HG02885 (cell line): ENCODE results near the gene MYL7.
"Not testable (repeated sequence)": the region's sequence is repeated elsewhere in the genome, so short reads cannot be mapped to it uniquely, and the experiment has no call there.

Source experiments
- ATAC-seq: cut with Tn5 transposase; IDR thresholded peaks from one replicate; pipeline ENCODE4 v1.9.1; 2021; ENCODE audit warnings: mild to moderate bottlenecking; ENCODE audit not compliant: unreplicated experiment, poor library complexity

The MYL7 gene

DNA sequence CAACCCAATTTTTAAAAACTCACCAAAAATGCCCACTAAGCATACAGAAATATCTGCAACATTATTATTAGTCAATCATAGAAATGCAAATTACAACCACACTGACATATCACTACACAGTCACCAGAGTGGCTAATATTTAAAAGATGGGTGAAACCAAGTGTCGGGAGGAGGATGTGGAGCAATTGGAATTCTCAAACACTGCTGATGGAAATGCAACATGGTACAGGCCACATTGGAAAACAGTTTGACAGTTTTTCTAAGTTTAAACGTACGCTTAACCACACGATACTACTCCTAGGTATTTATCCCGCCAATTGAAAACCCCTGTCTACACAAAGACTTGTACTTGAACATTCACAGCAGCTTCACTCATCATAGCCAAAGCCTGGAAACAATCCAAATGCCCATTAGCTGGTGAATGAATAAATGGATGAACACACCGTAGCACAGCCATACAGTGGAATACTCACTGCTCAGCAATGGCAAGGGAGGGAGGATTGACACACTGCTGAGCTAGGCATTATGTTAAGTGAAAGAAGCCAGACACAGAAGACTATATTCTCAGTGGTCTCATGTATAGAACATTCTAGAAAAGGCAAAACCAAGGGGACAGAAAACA lies 31.8 kb upstream of the MYL7 start:
- ATAC-seq: no peak

GRCh38 chr7:44172352-44172751 lies 31.2 kb upstream of the MYL7 start:
- no peak for ATAC-seq

GRCh38 chr7:44171901-44172300 lies 30.8 kb upstream of the MYL7 start:
- not testable (repeated sequence) for ATAC-seq

- no peak for ATAC-seq
Measured at GRCh38 chr7:44167920-44168319, 26.8 kb upstream of the MYL7 start.

DNA sequence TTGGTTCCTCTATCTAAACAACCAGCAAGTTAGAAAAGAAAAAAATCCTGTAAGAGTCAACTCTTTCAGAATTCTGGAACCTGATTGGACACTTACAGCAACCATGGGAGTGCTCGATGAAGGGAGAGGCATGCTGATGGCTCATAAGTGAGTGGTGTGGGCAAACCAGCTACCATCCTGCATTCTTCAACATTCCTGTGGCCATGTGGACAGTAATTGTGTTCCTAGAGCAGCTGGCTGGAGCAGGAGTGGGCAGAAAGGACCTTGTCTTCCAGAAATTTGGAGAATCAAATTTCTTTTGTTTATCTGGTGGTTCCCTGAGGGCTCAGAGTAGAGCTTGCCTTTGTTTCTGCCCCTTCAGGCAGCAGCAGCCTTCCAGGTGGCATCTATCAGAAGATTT lies 22.5 kb upstream of the MYL7 start:
- ATAC-seq: no peak

GRCh38 chr7:44162785-44163395 lies 21.8 kb upstream of the MYL7 start:
- ATAC-seq: no peak

- ATAC-seq: no peak
Measured at GRCh38 chr7:44162179-44162578, 21.0 kb upstream of the MYL7 start.

DNA sequence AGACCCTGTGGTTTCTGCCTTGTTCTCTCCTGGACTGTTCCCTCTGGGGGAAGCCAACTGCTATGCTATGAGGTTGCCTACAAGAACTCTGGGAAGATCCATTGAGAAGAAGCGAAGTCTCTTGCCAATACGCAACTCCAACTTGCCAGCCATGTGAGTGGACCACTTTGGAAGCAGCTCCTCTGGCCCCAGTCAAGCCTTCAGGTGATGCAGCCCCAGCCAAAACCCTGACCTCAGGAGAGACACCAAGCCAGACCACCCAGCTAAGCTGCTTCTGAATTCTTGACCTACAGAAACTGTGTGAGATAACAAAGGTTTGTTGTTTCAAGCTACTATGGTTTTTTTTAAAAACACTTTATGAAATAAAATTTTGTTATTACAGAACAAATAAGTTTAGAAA lies 20.2 kb upstream of the MYL7 start:
- ATAC-seq: no peak

DNA sequence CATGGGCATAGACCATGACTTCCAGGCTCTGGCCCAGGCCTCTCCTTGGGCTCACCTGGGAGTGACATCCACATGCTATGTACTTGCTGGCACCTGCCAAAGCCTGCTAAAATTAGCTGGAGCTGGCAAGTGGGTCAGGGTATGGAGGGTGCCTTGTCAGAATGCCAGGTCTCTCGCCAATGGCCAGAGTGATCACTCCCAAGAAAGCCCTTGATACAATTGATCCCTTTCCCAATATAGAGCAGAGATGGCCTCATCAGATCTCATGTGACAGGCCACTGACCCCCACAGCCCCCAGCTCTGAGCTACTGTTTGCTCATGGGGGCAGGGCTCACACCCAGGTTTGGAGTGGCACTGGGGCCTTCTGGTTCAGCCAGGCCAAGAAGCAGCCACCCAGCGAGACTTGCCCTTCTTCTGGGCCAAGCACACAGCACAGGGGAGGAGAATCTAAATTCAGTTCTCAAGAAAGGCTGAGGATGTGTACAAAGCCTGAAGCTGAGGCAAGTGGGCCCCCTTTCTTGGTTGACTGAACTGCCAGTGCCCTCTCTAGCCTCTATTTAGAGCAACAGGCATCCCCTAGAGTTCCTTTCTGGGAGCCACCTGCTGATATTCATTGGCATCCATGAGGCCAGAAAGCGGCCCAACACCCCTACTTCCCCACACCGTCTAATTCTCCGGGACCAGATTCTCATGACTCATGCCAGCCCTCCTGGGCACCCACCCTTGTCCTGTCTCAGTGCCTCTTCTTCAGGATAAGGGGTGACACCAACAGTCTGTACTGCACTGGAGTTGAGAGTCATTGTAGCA lies 18.9 kb upstream of the MYL7 start:
- ATAC-seq: no peak

DNA sequence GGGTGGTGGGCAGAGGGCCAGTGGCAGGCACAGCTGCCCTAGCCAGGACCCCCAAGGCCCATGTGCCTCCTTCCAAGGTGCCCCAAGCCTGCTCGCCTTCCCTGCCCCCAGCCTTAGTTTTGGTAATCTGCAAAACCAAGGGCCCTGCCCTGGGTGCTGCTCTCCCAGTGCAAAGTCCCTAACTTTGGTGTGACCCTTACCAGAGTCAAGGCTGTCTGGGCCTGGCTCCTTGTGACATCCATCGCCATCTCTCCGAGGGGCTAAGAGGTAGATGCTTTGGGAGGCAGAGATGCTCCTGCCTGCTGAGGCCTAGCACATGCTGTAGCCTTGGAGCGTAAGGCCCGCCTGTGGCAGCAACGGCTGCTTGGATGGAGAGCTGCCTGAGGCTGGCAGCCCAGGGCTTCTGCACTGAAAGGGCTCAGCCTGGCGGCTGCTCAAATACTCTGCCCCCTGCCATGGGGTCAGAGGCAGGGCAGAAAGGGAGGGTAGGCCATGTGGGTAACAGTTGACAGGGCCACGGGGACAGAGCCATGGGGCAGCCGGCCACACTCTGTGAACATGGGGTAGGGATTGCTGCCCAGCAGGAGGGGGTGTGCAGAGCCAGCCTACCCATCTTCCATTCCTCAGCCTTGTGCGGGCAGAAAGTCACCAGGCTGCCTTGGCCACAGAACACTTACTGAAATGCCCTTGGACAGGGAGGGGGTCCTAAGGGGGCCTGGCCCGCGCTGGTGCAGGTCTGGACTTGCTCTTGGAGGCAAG lies 17.9 kb upstream of the MYL7 start:
- ATAC-seq: no peak

GRCh38 chr7:44158096-44158872 lies 17.2 kb upstream of the MYL7 start:
- no peak for ATAC-seq

- ATAC-seq: no peak
Measured at GRCh38 chr7:44157116-44158080, 16.3 kb upstream of the MYL7 start.

- ATAC-seq: no peak
Measured at GRCh38 chr7:44156453-44157010, 15.4 kb upstream of the MYL7 start.

GRCh38 chr7:44155191-44156185 lies 14.4 kb upstream of the MYL7 start:
- no peak for ATAC-seq

GRCh38 chr7:44154703-44155102 lies 13.6 kb upstream of the MYL7 start:
- no peak for ATAC-seq

- ATAC-seq: no peak
Measured at GRCh38 chr7:44153948-44154335, 12.8 kb upstream of the MYL7 start.
